ENCODE results near the gene ERBB2. TPM values are rescaled to one million over a fixed set of nuclear protein-coding genes. Genes with fewer than 3 reads are reported as not detected.
A peak's percentile ranks its signal among the peaks of the same experiment; 100 is the strongest.

Gene ERBB2
- total RNA-seq, 4 donors from 2014 or later, result 104 to 339 (median 247) TPM

DNA sequence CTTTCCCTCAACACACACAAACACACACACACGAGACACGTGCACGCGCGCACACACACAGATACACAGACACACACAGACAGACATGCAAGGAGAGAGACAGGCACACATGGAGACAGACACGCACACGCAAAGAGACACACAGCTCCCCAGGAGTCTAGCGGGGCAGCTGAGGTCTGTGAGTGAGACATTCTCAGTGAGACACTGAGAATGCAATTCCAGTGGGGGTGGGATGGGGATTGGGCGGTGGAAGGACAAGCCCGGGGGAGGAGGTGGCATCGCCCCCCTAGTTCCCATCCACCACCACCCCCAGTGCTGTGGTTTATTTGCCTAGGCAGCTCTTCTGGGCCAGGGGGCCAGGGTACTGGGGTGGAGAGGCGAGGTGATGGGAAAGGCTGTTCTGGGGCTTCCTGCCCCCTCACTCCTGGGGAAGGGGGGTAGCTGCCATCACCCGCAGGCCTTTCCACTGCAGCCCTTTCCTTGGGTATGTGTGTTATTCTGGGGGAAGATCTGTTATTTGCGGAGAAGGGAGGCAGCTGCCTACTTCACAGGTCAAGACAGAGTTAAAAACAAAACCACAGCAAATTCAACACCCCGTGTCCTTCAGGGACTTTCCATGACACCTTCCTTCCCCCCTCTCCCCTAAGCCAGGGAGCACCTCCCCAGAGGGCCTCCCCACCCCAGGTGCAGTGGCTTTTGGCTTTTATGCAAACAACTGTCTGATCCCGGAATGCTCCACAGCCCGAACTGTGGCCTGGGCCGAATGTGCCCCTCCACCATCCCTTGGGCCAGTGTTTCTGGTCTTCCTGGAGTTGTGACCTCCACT lies 55.9 kb downstream of the ERBB2 start:
- no peaks in the 10 kb centered on the region for H3K36me3 ChIP-seq
- peaks cover 0 to 48% (median 15%) of the 10 kb centered on the region in 4 donors for H3K4me1 ChIP-seq
- H3K27me3 ChIP-seq, result no peaks in the 10 kb centered on the region
- peak overlapping the region; percentile 88 to 98 (median 96) for H3K27ac ChIP-seq
- peak in 2 of 3 donors; percentile 80 to 83 for DNase-seq
- no peaks in the 10 kb centered on the region for H3K9me3 ChIP-seq
- H3K4me3 ChIP-seq, result peak overlapping the region in 2 of 4 donors; percentile 44 to 54
- TF ChIP-seq, protein P1, sequence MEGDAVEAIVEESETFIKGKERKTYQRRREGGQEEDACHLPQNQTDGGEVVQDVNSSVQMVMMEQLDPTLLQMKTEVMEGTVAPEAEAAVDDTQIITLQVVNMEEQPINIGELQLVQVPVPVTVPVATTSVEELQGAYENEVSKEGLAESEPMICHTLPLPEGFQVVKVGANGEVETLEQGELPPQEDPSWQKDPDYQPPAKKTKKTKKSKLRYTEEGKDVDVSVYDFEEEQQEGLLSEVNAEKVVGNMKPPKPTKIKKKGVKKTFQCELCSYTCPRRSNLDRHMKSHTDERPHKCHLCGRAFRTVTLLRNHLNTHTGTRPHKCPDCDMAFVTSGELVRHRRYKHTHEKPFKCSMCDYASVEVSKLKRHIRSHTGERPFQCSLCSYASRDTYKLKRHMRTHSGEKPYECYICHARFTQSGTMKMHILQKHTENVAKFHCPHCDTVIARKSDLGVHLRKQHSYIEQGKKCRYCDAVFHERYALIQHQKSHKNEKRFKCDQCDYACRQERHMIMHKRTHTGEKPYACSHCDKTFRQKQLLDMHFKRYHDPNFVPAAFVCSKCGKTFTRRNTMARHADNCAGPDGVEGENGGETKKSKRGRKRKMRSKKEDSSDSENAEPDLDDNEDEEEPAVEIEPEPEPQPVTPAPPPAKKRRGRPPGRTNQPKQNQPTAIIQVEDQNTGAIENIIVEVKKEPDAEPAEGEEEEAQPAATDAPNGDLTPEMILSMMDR (IDR thresholded peaks at IDR 0.05), result no peak
- TF ChIP-seq POLR2A (IDR thresholded peaks at IDR 0.05), result no peak

DNA sequence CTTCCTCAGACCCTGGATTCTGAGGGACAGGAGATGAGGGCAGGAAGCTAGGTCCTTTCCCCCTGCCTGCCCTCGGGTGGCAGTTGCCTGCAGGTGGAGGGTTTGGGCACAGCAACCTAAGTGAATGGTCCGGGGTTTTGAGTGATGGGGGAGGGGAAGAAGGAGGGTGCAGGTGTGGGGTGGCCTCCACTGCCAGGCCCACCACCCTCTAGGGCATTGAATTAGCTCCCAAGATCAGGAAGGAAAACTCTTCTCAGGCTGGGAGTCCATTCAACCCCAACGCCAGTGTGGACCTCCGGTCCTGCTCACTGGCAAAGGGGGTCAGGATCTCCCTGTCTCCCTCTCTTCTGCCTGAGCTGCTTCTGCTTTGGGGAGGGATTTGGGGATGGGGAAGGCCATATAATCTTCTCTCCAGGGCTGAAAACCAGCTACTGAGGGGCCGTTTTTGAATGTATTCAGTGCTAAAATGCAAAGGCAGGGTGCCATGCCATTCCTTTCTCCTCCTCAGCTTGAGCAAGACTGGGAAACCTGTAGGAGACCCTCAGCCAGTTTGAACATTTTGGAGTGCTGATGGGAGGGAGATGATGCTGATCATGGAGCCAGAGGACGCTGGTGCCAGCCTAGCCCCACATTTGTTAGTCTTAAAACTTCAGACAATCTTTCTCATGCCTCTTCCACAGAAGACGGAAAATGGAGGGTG lies 56.7 kb downstream of the ERBB2 start:
- TF ChIP-seq, protein P1 (IDR thresholded peaks at IDR 0.05), result peak in 1 of 6 experiments; percentile 6
- no peak for TF ChIP-seq POLR2A (IDR thresholded peaks at IDR 0.05)
- H3K36me3 ChIP-seq, result no peaks in the 10 kb centered on the region
- H3K27me3 ChIP-seq, result no peaks in the 10 kb centered on the region
- H3K4me3 ChIP-seq, result peak overlapping the region in 1 of 4 donors; percentile 54
- peaks cover 0 to 48% (median 15%) of the 10 kb centered on the region in 4 donors for H3K4me1 ChIP-seq
- peak overlapping the region; percentile 88 to 98 (median 96) for H3K27ac ChIP-seq
- DNase-seq, result peak in 1 of 3 donors; percentile 23
- H3K9me3 ChIP-seq, result no peaks in the 10 kb centered on the region

DNA sequence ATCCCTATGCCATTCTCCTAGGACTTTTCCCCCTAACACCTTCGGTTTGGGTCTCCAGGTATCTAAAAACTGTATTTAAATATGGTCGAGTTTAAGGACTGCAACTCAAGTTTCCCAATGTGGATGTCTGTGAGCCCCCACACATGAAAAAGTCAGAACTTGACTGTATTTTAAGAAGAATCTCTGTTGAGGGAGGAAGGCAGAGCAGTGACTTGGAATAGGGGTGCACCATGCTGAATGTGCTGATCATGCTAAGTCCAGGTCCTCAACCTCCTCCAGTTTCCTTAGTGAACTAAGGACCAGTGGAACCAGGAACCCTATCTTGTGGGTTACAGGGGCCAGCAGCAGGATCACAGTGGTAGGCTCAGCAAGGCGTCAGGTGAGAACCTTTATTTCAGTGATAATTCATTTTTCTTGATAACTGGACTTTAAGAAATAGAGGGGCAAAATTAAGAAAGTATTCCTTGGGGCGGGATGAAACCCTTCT lies 57.4 kb downstream of the ERBB2 start:
- H3K27ac ChIP-seq, result peak overlapping the region in 2 of 4 donors; percentile 88 to 95
- no peaks in the 10 kb centered on the region for H3K36me3 ChIP-seq
- TF ChIP-seq, protein P1 (IDR thresholded peaks at IDR 0.05), result no peak
- no peak for TF ChIP-seq POLR2A (IDR thresholded peaks at IDR 0.05)
- DNase-seq, result peak in 1 of 3 donors; percentile 32
- H3K4me1 ChIP-seq, result peaks cover 0 to 48% (median 15%) of the 10 kb centered on the region in 4 donors
- no peaks in the 10 kb centered on the region for H3K9me3 ChIP-seq
- H3K4me3 ChIP-seq, result no peak overlapping the region
- H3K27me3 ChIP-seq, result no peaks in the 10 kb centered on the region

DNA sequence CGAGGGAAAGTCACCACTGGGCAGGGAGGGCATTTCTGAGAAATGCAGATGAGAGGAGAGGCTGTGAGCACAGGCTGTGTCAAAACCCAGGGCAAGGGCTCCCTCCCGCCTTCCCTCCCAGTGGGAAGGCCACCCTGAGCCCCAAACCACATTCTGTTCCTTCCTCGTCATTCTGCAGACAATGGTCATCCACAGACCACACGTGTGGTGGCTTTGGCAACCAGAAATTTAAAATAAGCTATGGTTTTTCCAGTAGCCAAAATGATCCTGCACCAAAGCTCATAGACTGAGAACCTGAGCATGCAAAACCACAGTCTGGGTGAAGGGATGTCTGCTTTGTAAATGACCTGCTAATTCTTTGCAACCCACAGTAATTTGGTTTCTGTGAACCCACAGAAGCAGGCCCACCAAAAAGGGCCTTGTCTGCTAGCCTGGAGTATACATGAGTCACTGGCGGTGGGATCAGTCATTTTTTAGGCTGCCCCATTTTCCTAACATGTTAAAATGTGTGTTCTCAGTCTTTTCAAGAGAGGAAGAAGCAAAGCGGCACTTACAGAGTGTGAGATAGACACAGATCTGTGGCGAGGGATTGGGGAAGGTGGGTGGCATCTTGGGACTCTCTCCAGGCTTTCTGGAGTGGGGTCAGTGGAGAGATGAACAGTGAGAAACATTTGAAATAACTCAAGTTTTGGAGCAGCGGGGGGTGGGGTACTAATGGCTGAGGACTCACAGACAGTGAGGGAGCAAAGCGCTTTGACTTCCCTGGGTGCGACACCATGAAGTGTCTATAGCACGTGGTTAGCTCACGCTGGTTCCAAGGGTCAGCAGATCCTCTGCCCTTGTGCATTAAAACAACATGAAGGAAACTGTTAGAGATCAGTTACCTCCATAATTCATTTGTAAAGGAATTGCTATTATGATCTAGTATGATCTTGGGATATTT lies 58.3 kb downstream of the ERBB2 start:
- Histone ChIP-seq H3K27ac (peak overlapping the region; percentile 17 to 95 (median 36)), H3K27me3 (no peaks in the 10 kb centered on the region), H3K9me3 (no peaks in the 10 kb centered on the region), H3K36me3 (no peaks in the 10 kb centered on the region), H3K4me1 (peaks cover 0 to 46% (median 12%) of the 10 kb centered on the region in 4 donors), H3K4me3 (no peak overlapping the region)
- DNase-seq, result peak in 2 of 3 donors; percentile 45 to 60
- TF ChIP-seq POLR2A (IDR thresholded peaks at IDR 0.05), result no peak
- TF ChIP-seq, protein P1 (IDR thresholded peaks at IDR 0.05), result no peak

DNA sequence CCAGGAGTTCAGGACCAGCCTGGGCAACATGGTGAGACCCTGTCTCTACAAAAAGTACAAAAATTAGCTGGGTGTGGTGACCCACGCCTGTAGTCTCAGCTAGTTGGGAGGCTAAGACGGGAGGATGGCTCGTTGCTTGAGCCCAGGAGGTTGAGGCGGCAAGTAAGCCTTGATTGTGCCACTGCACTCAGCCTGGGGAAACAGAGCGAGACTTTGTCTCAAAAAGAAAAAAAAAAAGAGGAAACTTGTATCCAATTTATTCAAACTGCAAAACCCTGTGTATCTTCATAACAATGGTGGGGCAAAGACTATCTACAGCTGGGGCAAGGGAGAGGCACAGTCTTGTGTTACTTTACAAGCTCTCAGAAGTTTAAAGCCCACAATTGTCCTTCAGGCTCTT lies 59.3 kb downstream of the ERBB2 start:
- Histone ChIP-seq H3K36me3 (no peaks in the 10 kb centered on the region), H3K4me3 (no peak overlapping the region), H3K27me3 (no peaks in the 10 kb centered on the region), H3K27ac (peak overlapping the region in 2 of 4 donors; percentile 34 to 95), H3K4me1 (peaks cover 0 to 37% (median 8%) of the 10 kb centered on the region in 4 donors), H3K9me3 (no peaks in the 10 kb centered on the region)
- TF ChIP-seq, protein P1 (IDR thresholded peaks at IDR 0.05), result no peak
- TF ChIP-seq POLR2A (IDR thresholded peaks at IDR 0.05), result no peak
- DNase-seq, result peak in 1 of 3 donors; percentile 47

All from Peyer's patch (tissue), 4 donors.